Hematopoietic multipotent progenitor cell treated with erythropoietin and hydrocortisone succinate and interleukin-3 and kit ligand, for 6 days (in vitro differentiated cells): ENCODE measurements around the gene CRB1.

Source experiments
- DNase-seq: peaks from one replicate; pipeline ENCODE4 v3.0.0-alpha.2; 2015

The CRB1 gene

GRCh38 chr1:197351821-197352440 lies 83.9 kb downstream of the CRB1 start:
- no peak for DNase-seq

- no peak for DNase-seq
Observed at GRCh38 chr1:197355248-197355995, 87.4 kb downstream of the CRB1 start.

GRCh38 chr1:197356723-197357533 lies 88.9 kb downstream of the CRB1 start:
- peak; percentile 61 for DNase-seq

GRCh38 chr1:197358959-197359358 lies 90.9 kb downstream of the CRB1 start:
- no peak for DNase-seq

GRCh38 chr1:197360068-197360467 lies 92.0 kb downstream of the CRB1 start:
- DNase-seq, result no peak

GRCh38 chr1:197362871-197363270 lies 94.8 kb downstream of the CRB1 start:
- no peak for DNase-seq

- DNase-seq, result no peak
Observed at GRCh38 chr1:197363855-197364254, 95.8 kb downstream of the CRB1 start.

GRCh38 chr1:197366996-197367395 lies 98.9 kb downstream of the CRB1 start:
- no peak for DNase-seq

- DNase-seq, result no peak
Observed at GRCh38 chr1:197367627-197368026, 99.6 kb downstream of the CRB1 start.

GRCh38 chr1:197374428-197374827 lies 106.4 kb downstream of the CRB1 start:
- no peak for DNase-seq

GRCh38 chr1:197384471-197384870 lies 116.4 kb downstream of the CRB1 start:
- DNase-seq, result no peak

- no peak for DNase-seq
Observed at GRCh38 chr1:197388801-197389200, 120.7 kb downstream of the CRB1 start.

GRCh38 chr1:197390856-197391255 lies 122.8 kb downstream of the CRB1 start:
- no peak for DNase-seq

GRCh38 chr1:197391303-197392226 lies 123.5 kb downstream of the CRB1 start:
- peak; percentile 70 for DNase-seq

- DNase-seq, result no peak
Observed at GRCh38 chr1:197392541-197392940, 124.5 kb downstream of the CRB1 start.

GRCh38 chr1:197393105-197393504 lies 125.1 kb downstream of the CRB1 start:
- DNase-seq, result peak; percentile 21

GRCh38 chr1:197393772-197394171 lies 125.7 kb downstream of the CRB1 start:
- DNase-seq, result no peak

GRCh38 chr1:197394831-197395608 lies 127.0 kb downstream of the CRB1 start:
- no peak for DNase-seq

GRCh38 chr1:197397895-197398294 lies 129.8 kb downstream of the CRB1 start:
- no peak for DNase-seq

GRCh38 chr1:197399755-197400521 lies 131.9 kb downstream of the CRB1 start:
- peak; percentile 88 for DNase-seq

GRCh38 chr1:197400522-197400902 lies 132.5 kb downstream of the CRB1 start:
- no peak for DNase-seq
